Measurements from ENCODE around the gene LARGE1. TPM values are rescaled to one million over a fixed set of nuclear protein-coding genes. Genes with fewer than 3 reads are reported as not detected.

The LARGE1 gene
- total and polyA plus RNA-seq, 4 experiments from 2014 or later: 0.06 to 1.1 (median 1.0) TPM; not detected in 1

- DNase-seq: no peak
- Mint-ChIP-seq H3K4me3 (no peak overlapping the region), H3K36me3 (no peaks in the 10 kb centered on the region), H3K9me3 (peaks cover 0 to 15% (median 5%) of the 10 kb centered on the region in 8 donors), H3K27ac (no peak overlapping the region), H3K4me1 (no peaks in the 10 kb centered on the region), H3K27me3 (peaks cover 0 to 2% of the 10 kb centered on the region in 2 donors)
- Histone ChIP-seq H3K4me1 (ENCODE audit: insufficient read depth, low read length) (no peaks in the 10 kb centered on the region), H3K27ac (ENCODE audit: low read depth, low read length) (no peak overlapping the region), H3K27me3 (ENCODE audit: insufficient read depth, low read length) (no peaks in the 10 kb centered on the region), H3K9me3 (ENCODE audit: control insufficient read depth in 1 of 2, low read length in 2 of 2) (no peaks in the 10 kb centered on the region), H3K36me3 (ENCODE audit: insufficient read depth, low read length) (no peaks in the 10 kb centered on the region), H3K4me3 (ENCODE audit: low read length in 2 of 2) (no peak overlapping the region)
- ChIA-PET POLR2A (ENCODE audit: partially characterized antibody) (no interaction called here), CTCF (ENCODE audit: partially characterized antibody) (no interaction called here)
- intact Hi-C loops (cut with micrococcal nuclease): no loop called here
Measured at GRCh38 chr22:33455036-33455435, 465.2 kb downstream of the LARGE1 start.

GRCh38 chr22:33451866-33452469 is 468.3 kb downstream of the LARGE1 start:
- H3K4me3 ChIP-seq (ENCODE audit: low read length in 2 of 2): no peak overlapping the region
- peaks cover 0 to 13% (median 3%) of the 10 kb centered on the region in 8 donors for H3K9me3 Mint-ChIP-seq
- H3K36me3 ChIP-seq (ENCODE audit: insufficient read depth, low read length): no peaks in the 10 kb centered on the region
- DNase-seq: no peak
- H3K27me3 Mint-ChIP-seq: peaks cover 0 to 4% of the 10 kb centered on the region in 2 donors
- no peaks in the 10 kb centered on the region for H3K36me3 Mint-ChIP-seq
- H3K4me3 Mint-ChIP-seq: no peak overlapping the region
- no peak overlapping the region for H3K27ac ChIP-seq (ENCODE audit: low read depth, low read length)
- POLR2A ChIA-PET (ENCODE audit: partially characterized antibody): no interaction called here
- H3K4me1 Mint-ChIP-seq: no peaks in the 10 kb centered on the region
- no peaks in the 10 kb centered on the region for H3K27me3 ChIP-seq (ENCODE audit: insufficient read depth, low read length)
- intact Hi-C loops (cut with micrococcal nuclease): no loop called here
- no peaks in the 10 kb centered on the region for H3K4me1 ChIP-seq (ENCODE audit: insufficient read depth, low read length)
- H3K27ac Mint-ChIP-seq: peak overlapping the region in 1 of 7 donors; percentile 23
- H3K9me3 ChIP-seq (ENCODE audit: control insufficient read depth in 1 of 2, low read length in 2 of 2): no peaks in the 10 kb centered on the region
- CTCF ChIA-PET (ENCODE audit: partially characterized antibody): no interaction called here

DNA sequence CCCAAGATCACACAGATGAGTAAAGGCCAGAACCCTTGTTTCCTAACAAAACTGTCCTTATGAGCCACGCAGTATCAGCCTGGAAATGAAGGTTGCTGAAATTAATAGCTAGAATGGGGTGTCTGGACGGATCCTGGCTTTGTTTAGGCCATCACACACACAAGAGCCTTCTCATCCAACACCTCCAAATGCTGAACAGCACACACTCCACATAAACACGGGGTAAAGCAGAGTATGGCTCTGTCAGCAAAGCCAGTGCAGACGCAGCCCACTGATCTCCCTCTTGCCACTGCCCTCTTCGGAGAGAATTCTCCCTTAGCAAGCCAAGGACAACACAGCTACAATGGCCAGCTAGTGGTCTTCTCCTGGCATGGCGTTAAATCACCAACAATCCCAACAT is 469.5 kb downstream of the LARGE1 start:
- no peaks in the 10 kb centered on the region for H3K4me1 Mint-ChIP-seq
- no peak overlapping the region for H3K27ac Mint-ChIP-seq
- no peak overlapping the region for H3K4me3 Mint-ChIP-seq
- ChIA-PET POLR2A (ENCODE audit: partially characterized antibody) (no interaction called here), CTCF (ENCODE audit: partially characterized antibody) (no interaction called here)
- Histone ChIP-seq H3K27ac (ENCODE audit: low read depth, low read length) (no peak overlapping the region), H3K4me3 (ENCODE audit: low read length in 2 of 2) (no peak overlapping the region), H3K4me1 (ENCODE audit: insufficient read depth, low read length) (no peaks in the 10 kb centered on the region), H3K36me3 (ENCODE audit: insufficient read depth, low read length) (no peaks in the 10 kb centered on the region), H3K9me3 (ENCODE audit: control insufficient read depth in 1 of 2, low read length in 2 of 2) (no peaks in the 10 kb centered on the region), H3K27me3 (ENCODE audit: insufficient read depth, low read length) (no peaks in the 10 kb centered on the region)
- no peaks in the 10 kb centered on the region for H3K36me3 Mint-ChIP-seq
- intact Hi-C loops (cut with micrococcal nuclease): no loop called here
- H3K9me3 Mint-ChIP-seq: peaks cover 0 to 10% (median 3%) of the 10 kb centered on the region in 8 donors
- H3K27me3 Mint-ChIP-seq: peaks cover 0 to 4% of the 10 kb centered on the region in 2 donors
- DNase-seq: no peak

GRCh38 chr22:33447733-33448132 is 472.5 kb downstream of the LARGE1 start:
- Histone ChIP-seq H3K4me1 (ENCODE audit: insufficient read depth, low read length) (no peaks in the 10 kb centered on the region), H3K4me3 (ENCODE audit: low read length in 2 of 2) (no peak overlapping the region), H3K27ac (ENCODE audit: low read depth, low read length) (no peak overlapping the region), H3K9me3 (ENCODE audit: control insufficient read depth in 1 of 2, low read length in 2 of 2) (no peaks in the 10 kb centered on the region), H3K36me3 (ENCODE audit: insufficient read depth, low read length) (no peaks in the 10 kb centered on the region), H3K27me3 (ENCODE audit: insufficient read depth, low read length) (no peaks in the 10 kb centered on the region)
- Mint-ChIP-seq H3K36me3 (no peaks in the 10 kb centered on the region), H3K4me3 (no peak overlapping the region), H3K27me3 (peaks cover 0 to 4% of the 10 kb centered on the region in 2 donors), H3K9me3 (peaks cover 0 to 10% (median 1%) of the 10 kb centered on the region in 8 donors), H3K4me1 (no peaks in the 10 kb centered on the region), H3K27ac (no peak overlapping the region)
- ChIA-PET POLR2A (ENCODE audit: partially characterized antibody) (no interaction called here), CTCF (ENCODE audit: partially characterized antibody) (no interaction called here)
- no peak for DNase-seq
- intact Hi-C loops (cut with micrococcal nuclease): no loop called here

GRCh38 chr22:33443683-33444082 is 476.6 kb downstream of the LARGE1 start:
- Mint-ChIP-seq H3K36me3 (no peaks in the 10 kb centered on the region), H3K4me3 (no peak overlapping the region), H3K27me3 (peaks cover 0 to 2% of the 10 kb centered on the region in 2 donors), H3K4me1 (no peaks in the 10 kb centered on the region), H3K27ac (no peak overlapping the region), H3K9me3 (peaks cover 0 to 5% (median 3%) of the 10 kb centered on the region in 8 donors)
- ChIA-PET CTCF (ENCODE audit: partially characterized antibody) (no interaction called here), POLR2A (ENCODE audit: partially characterized antibody) (no interaction called here)
- Histone ChIP-seq H3K36me3 (ENCODE audit: insufficient read depth, low read length) (no peaks in the 10 kb centered on the region), H3K27me3 (ENCODE audit: insufficient read depth, low read length) (no peaks in the 10 kb centered on the region), H3K27ac (ENCODE audit: low read depth, low read length) (no peak overlapping the region), H3K4me3 (ENCODE audit: low read length in 2 of 2) (no peak overlapping the region), H3K4me1 (ENCODE audit: insufficient read depth, low read length) (no peaks in the 10 kb centered on the region), H3K9me3 (ENCODE audit: control insufficient read depth in 1 of 2, low read length in 2 of 2) (no peaks in the 10 kb centered on the region)
- DNase-seq: no peak
- intact Hi-C loops (cut with micrococcal nuclease): no loop called here

- no peaks in the 10 kb centered on the region for H3K36me3 ChIP-seq (ENCODE audit: insufficient read depth, low read length)
Measured at GRCh38 chr22:33440756-33441155, 479.5 kb downstream of the LARGE1 start.

DNA sequence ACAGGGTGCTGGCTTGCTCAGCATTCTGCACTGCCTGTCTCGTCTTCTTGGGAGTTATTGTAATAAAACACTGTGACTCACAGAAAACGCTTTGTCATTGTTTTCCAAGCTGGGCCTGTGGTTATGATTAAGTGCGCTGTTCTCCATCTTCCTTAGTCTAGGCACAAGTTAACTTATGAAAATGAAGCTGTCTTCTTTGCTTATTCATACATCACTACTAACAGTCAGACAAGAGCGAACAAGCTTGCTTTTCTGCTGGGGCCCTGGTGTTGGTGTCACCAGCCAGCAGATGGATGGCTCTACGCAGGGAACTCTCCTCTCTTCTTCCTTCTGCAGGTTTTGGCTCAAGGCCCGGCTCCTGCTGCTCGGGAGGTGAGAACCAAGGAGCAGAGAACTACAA is 482.0 kb downstream of the LARGE1 start:
- H3K4me3 Mint-ChIP-seq: no peak overlapping the region
- H3K36me3 ChIP-seq (ENCODE audit: insufficient read depth, low read length): no peaks in the 10 kb centered on the region
- H3K4me1 ChIP-seq (ENCODE audit: insufficient read depth, low read length): no peaks in the 10 kb centered on the region
- ChIA-PET CTCF (ENCODE audit: partially characterized antibody) (no interaction called here), POLR2A (ENCODE audit: partially characterized antibody) (no interaction called here)
- no peaks in the 10 kb centered on the region for H3K27me3 ChIP-seq (ENCODE audit: insufficient read depth, low read length)
- intact Hi-C loops (cut with micrococcal nuclease): no loop called here
- H3K27ac Mint-ChIP-seq: no peak overlapping the region
- H3K27ac ChIP-seq (ENCODE audit: low read depth, low read length): no peak overlapping the region
- DNase-seq: no peak
- H3K36me3 Mint-ChIP-seq: no peaks in the 10 kb centered on the region
- H3K27me3 Mint-ChIP-seq: no peaks in the 10 kb centered on the region
- H3K9me3 ChIP-seq (ENCODE audit: control insufficient read depth in 1 of 2, low read length in 2 of 2): no peaks in the 10 kb centered on the region
- peaks cover 0 to 3% (median 1%) of the 10 kb centered on the region in 8 donors for H3K9me3 Mint-ChIP-seq
- H3K4me1 Mint-ChIP-seq: no peaks in the 10 kb centered on the region
- H3K4me3 ChIP-seq (ENCODE audit: low read length in 2 of 2): no peak overlapping the region

More at GRCh38 chr22:33440756-33441155, 479.5 kb downstream of the LARGE1 start:
- no peak for DNase-seq
- H3K4me3 Mint-ChIP-seq: no peak overlapping the region
- Histone ChIP-seq H3K4me3 (ENCODE audit: low read length in 2 of 2) (no peak overlapping the region), H3K9me3 (ENCODE audit: control insufficient read depth in 1 of 2, low read length in 2 of 2) (no peaks in the 10 kb centered on the region), H3K27me3 (ENCODE audit: insufficient read depth, low read length) (no peaks in the 10 kb centered on the region), H3K27ac (ENCODE audit: low read depth, low read length) (no peak overlapping the region), H3K4me1 (ENCODE audit: insufficient read depth, low read length) (no peaks in the 10 kb centered on the region)
- no peaks in the 10 kb centered on the region for H3K27me3 Mint-ChIP-seq
- intact Hi-C loops (cut with micrococcal nuclease): no loop called here
- H3K27ac Mint-ChIP-seq: no peak overlapping the region
- no peaks in the 10 kb centered on the region for H3K36me3 Mint-ChIP-seq
- POLR2A ChIA-PET (ENCODE audit: partially characterized antibody): no interaction called here
- peaks cover 0 to 3% (median 1%) of the 10 kb centered on the region in 8 donors for H3K9me3 Mint-ChIP-seq
- CTCF ChIA-PET (ENCODE audit: partially characterized antibody): no interaction called here
- H3K4me1 Mint-ChIP-seq: no peaks in the 10 kb centered on the region

DNA sequence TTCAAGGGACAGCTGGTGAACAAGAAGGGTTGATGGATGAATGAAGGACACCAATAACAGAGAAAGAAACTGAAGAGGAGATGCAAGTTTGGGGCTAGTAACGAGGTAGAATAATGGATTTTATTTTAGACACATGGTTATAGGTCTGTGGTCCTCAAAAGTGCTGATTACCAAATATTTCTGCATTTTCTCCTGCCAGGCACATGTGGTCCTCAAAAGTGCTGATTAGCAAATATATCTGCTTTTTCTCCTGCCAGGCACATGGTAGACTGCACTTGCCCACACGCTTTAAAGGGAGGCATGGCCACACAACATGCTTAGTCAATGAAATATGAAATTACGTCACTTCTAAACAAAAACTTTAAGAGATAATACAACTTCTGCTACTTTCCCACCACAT is 489.0 kb downstream of the LARGE1 start:
- no peaks in the 10 kb centered on the region for H3K27me3 Mint-ChIP-seq
- DNase-seq: no peak
- Histone ChIP-seq H3K4me1 (ENCODE audit: insufficient read depth, low read length) (no peaks in the 10 kb centered on the region), H3K36me3 (ENCODE audit: insufficient read depth, low read length) (no peaks in the 10 kb centered on the region), H3K27ac (ENCODE audit: low read depth, low read length) (no peak overlapping the region), H3K4me3 (ENCODE audit: low read length in 2 of 2) (no peak overlapping the region), H3K9me3 (ENCODE audit: control insufficient read depth in 1 of 2, low read length in 2 of 2) (no peaks in the 10 kb centered on the region), H3K27me3 (ENCODE audit: insufficient read depth, low read length) (no peaks in the 10 kb centered on the region)
- ChIA-PET POLR2A (ENCODE audit: partially characterized antibody) (no interaction called here), CTCF (ENCODE audit: partially characterized antibody) (no interaction called here)
- peaks cover 0 to 8% (median 1%) of the 10 kb centered on the region in 8 donors for H3K9me3 Mint-ChIP-seq
- no peak overlapping the region for H3K27ac Mint-ChIP-seq
- no peaks in the 10 kb centered on the region for H3K4me1 Mint-ChIP-seq
- H3K36me3 Mint-ChIP-seq: no peaks in the 10 kb centered on the region
- H3K4me3 Mint-ChIP-seq: no peak overlapping the region
- intact Hi-C loops (cut with micrococcal nuclease): no loop called here
